ENCODE results near the gene ITGB8.
A peak's percentile ranks its signal among the peaks of the same experiment; 100 is the strongest.

ITGB8 gene

GRCh38 chr7:20438248-20438647, 107.5 kb downstream of the ITGB8 start:
- DNase-seq = no peak

GRCh38 chr7:20438694-20439376, 108.1 kb downstream of the ITGB8 start:
- DNase-seq = no peak

GRCh38 chr7:20439416-20440185, 108.9 kb downstream of the ITGB8 start:
- no peak for DNase-seq

- peak; percentile 21 for DNase-seq
These were observed 109.9 kb downstream of the ITGB8 start for GRCh38 chr7:20440472-20441105.

- DNase-seq = no peak
These were observed 110.6 kb downstream of the ITGB8 start for GRCh38 chr7:20441346-20441745.

- no peak for DNase-seq
These were observed 111.3 kb downstream of the ITGB8 start for GRCh38 chr7:20441991-20442441.

GRCh38 chr7:20442951-20443350, 112.3 kb downstream of the ITGB8 start:
- no peak for DNase-seq

- DNase-seq = peak; percentile 20
These were observed 113.5 kb downstream of the ITGB8 start for GRCh38 chr7:20444030-20444800.

GRCh38 chr7:20447021-20447650, 116.4 kb downstream of the ITGB8 start:
- DNase-seq = no peak

GRCh38 chr7:20449176-20449575, 118.5 kb downstream of the ITGB8 start:
- no peak for DNase-seq

- no peak for DNase-seq
These were observed 119.8 kb downstream of the ITGB8 start for GRCh38 chr7:20450536-20450935.

- DNase-seq = no peak
These were observed 123.5 kb downstream of the ITGB8 start for GRCh38 chr7:20454202-20454601.

GRCh38 chr7:20456701-20457100, 126.0 kb downstream of the ITGB8 start:
- no peak for DNase-seq

- no peak for DNase-seq
These were observed 127.8 kb downstream of the ITGB8 start for GRCh38 chr7:20458521-20458920.

- DNase-seq = no peak
These were observed 128.7 kb downstream of the ITGB8 start for GRCh38 chr7:20459419-20459818.

- no peak for DNase-seq
These were observed 134.2 kb downstream of the ITGB8 start for GRCh38 chr7:20464891-20465290.
